T-helper 1 cell treated with Interleukin-12 subunit alpha and Interleukin-12 subunit beta and Interleukin-4 antibody, amounts not matched to agents 30 μg/mL and 1 μg/mL, for 36 hours (primary cell): ENCODE data around the gene CCDC9B.
A peak's percentile ranks its signal among the peaks of the same experiment; 100 is the strongest.

Source experiments
- H3K27ac Mint-ChIP-seq: one replicate; pipeline ENCODE4 v1.8.0; 2021; ENCODE audit warnings: mild to moderate bottlenecking, mixed read lengths
- H3K27me3 Mint-ChIP-seq: one replicate; pipeline ENCODE4 v1.8.0; 2021; ENCODE audit warnings: low read depth, mixed read lengths
- H3K36me3 Mint-ChIP-seq: one replicate; pipeline ENCODE4 v1.8.0; 2021; ENCODE audit warnings: low read depth, mixed read lengths
- H3K4me1 Mint-ChIP-seq: one replicate; pipeline ENCODE4 v1.8.0; 2021; ENCODE audit warnings: low read depth, mixed read lengths
- H3K4me3 Mint-ChIP-seq: one replicate; pipeline ENCODE4 v1.8.0; 2021; ENCODE audit warnings: mild to moderate bottlenecking, moderate library complexity, mixed read lengths
- H3K9me3 Mint-ChIP-seq: one replicate; pipeline ENCODE4 v1.8.0; 2021; ENCODE audit warnings: mixed read lengths

Gene CCDC9B

DNA sequence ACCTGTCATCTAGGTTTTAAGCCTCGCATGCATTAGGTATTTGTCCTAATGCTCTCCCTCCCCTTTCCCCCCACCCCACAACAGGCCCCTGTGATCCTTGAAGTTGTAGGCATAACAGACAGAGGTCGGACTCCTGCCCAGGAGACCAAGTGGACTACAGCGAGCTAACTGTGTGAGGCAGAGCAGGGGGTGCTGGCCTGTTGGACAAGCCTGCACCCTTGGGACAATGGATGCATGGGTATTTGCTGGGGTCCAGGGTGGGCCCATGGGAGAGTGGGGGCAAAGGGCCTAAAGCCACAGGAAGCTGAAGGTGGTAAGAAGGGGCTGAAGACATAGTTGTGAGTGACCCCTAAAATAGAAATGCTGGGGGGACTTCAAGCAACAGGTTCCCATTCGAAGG lies 35.5 kb downstream of the CCDC9B start:
- H3K27ac Mint-ChIP-seq, result no peak overlapping the region
- no peaks in the 10 kb centered on the region for H3K27me3 Mint-ChIP-seq
- peaks cover 37% of the 10 kb centered on the region for H3K4me1 Mint-ChIP-seq
- peaks cover 33% of the 10 kb centered on the region for H3K36me3 Mint-ChIP-seq
- H3K9me3 Mint-ChIP-seq, result no peaks in the 10 kb centered on the region
- peak overlapping the region; percentile 10 for H3K4me3 Mint-ChIP-seq

DNA sequence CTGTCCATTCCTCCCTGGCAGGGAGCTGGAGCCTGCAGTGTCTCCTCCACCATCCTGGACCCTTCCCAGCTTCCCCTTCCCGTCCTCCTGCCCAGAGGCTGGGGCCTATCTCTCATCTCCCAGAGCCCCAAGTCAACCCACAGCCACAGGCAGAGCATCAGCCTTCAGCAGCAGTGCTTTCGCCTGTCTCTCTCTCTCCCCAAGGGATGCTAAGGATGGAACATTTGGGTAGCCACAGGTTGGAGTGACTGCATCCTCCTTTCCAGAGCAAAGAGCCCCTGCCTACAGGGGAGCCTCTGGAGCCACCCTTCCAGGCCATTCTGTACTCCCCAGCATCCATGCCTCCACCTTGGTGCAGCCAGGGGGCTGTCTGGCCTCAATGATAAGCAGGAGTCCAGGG lies 37.2 kb downstream of the CCDC9B start:
- no peaks in the 10 kb centered on the region for H3K9me3 Mint-ChIP-seq
- peaks cover 24% of the 10 kb centered on the region for H3K4me1 Mint-ChIP-seq
- H3K4me3 Mint-ChIP-seq, result no peak overlapping the region
- H3K36me3 Mint-ChIP-seq, result peaks cover 46% of the 10 kb centered on the region
- no peaks in the 10 kb centered on the region for H3K27me3 Mint-ChIP-seq
- no peak overlapping the region for H3K27ac Mint-ChIP-seq

DNA sequence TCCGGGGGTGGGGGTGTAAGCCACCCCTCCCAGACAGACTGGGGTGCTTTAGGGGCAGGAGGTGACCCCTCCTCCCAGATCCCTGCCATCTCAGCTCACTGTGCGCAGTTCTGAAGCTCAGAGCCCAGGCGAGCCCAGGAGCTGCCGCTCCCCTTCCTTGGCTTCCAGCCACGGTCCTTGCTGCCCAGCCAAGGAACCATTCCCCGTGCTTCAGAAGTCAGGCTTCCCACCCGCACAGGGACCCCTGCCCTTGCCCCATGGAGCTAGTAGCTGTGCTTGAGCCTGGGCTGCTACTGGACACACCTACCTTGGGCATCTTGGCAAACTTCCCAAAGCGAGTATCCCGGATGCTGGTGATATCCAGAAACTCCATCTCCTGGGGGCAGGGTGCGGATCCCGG lies 37.8 kb downstream of the CCDC9B start:
- H3K4me3 Mint-ChIP-seq, result no peak overlapping the region
- H3K36me3 Mint-ChIP-seq, result peaks cover 47% of the 10 kb centered on the region
- peaks cover 22% of the 10 kb centered on the region for H3K4me1 Mint-ChIP-seq
- no peaks in the 10 kb centered on the region for H3K9me3 Mint-ChIP-seq
- no peaks in the 10 kb centered on the region for H3K27me3 Mint-ChIP-seq
- H3K27ac Mint-ChIP-seq, result no peak overlapping the region

DNA sequence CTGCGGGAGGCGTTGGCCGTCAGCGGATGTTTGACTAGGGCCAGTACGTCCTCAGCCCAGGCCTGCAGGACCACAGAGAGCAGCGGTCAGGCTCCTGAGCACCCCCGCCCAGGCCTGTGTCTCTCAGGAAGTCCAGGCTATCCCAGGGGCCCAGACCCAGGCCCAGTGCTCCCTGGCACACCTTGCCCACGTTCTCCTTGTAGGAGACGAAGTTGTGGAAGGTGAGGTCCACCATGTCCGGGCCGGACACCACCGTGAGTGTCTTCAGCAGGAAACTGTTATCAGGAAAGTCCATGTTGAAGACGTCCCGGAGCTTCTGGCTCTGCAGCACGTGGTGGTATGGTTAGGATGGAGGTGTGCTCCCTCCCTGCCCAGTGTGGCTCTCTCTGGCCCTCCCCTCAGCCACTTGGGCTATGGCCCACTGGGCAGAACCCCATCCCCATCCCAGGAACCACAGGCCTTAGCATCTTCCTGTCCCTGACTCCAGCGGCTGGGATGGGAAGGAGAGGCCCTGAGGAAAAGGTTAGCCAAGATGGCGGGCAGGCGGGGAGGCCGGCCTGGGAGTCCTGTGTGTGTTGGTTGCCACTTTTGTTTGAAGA lies 38.4 kb downstream of the CCDC9B start:
- no peaks in the 10 kb centered on the region for H3K27me3 Mint-ChIP-seq
- no peak overlapping the region for H3K27ac Mint-ChIP-seq
- H3K36me3 Mint-ChIP-seq, result peaks cover 48% of the 10 kb centered on the region
- peaks cover 22% of the 10 kb centered on the region for H3K4me1 Mint-ChIP-seq
- no peak overlapping the region for H3K4me3 Mint-ChIP-seq
- H3K9me3 Mint-ChIP-seq, result no peaks in the 10 kb centered on the region

DNA sequence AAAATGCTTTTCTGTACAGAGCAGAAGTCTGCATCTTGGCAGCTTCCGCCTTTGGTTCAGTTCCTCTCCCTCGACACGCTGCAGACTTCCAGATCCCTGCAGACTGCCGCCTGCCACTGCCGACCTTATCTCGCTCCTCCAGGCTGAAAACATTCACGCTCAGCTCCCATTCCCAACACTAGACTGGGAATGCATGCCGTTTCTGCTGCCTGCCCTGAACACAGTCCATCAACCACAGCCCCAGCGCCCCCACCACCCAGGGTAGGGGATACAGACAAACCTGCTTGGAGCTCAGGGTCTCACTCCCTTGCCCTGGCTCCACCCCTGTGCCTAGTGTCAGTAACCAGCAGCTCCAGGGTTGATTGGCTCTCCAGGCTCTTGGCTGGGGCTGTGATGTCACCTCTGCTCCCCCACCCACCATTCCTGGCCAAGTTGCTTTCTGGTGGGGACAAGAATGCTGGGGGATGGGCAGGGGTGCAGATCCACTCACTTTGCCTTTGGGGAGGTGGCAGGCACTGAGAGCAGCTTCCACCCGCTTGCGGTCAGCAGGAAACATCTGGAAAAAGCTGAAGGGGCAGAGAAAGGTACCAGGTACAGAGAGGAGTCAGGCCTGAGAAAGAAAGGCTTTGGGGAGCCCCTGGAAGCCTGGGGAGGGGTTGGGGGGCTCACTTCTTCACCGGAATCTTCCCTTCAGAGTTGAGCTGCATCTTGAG lies 39.1 kb downstream of the CCDC9B start:
- Mint-ChIP-seq H3K27ac (no peak overlapping the region), H3K4me3 (no peak overlapping the region), H3K36me3 (peaks cover 49% of the 10 kb centered on the region), H3K4me1 (peaks cover 19% of the 10 kb centered on the region), H3K9me3 (no peaks in the 10 kb centered on the region), H3K27me3 (no peaks in the 10 kb centered on the region)

DNA sequence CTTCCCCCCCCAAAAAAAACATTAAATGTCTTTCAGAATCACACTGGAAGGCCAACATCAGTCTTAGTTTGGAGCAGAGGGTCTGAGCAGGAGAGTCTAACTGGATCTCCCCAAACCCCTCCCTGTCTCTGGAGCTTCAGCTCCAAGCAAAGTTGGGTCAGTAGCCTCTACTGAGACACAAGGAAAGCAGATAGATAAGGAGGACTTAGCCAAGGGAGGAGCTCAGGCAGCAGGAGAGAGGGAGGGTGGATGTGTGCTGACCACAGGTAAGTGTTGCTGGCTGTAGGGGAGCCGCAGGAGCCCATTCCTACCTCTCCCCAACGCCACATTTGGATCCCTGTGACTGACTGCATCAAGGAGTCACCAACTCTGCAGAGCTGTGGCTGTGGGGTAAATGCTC lies 40.0 kb downstream of the CCDC9B start:
- Mint-ChIP-seq H3K9me3 (no peaks in the 10 kb centered on the region), H3K36me3 (peaks cover 49% of the 10 kb centered on the region), H3K4me3 (no peak overlapping the region), H3K27me3 (no peaks in the 10 kb centered on the region), H3K27ac (no peak overlapping the region), H3K4me1 (peaks cover 11% of the 10 kb centered on the region)

DNA sequence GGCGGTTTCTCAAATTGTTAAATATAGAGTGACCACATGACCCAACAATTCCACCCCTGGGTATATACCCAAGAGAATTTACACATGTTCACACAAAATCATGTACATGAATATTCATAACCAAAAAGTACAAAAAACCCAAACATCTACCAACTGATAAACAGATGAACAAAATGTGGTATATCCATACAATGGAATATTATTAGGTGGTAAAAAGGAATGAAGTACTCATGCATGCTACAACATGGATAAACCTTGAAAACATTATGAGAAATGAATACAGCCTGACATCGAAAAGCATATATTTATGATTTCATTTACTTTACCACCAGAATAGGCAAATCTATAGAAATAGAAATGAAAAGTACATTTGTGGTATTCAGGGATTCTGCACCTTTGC lies 40.4 kb downstream of the CCDC9B start:
- H3K27ac Mint-ChIP-seq, result no peak overlapping the region
- peaks cover 52% of the 10 kb centered on the region for H3K36me3 Mint-ChIP-seq
- H3K27me3 Mint-ChIP-seq, result no peaks in the 10 kb centered on the region

DNA sequence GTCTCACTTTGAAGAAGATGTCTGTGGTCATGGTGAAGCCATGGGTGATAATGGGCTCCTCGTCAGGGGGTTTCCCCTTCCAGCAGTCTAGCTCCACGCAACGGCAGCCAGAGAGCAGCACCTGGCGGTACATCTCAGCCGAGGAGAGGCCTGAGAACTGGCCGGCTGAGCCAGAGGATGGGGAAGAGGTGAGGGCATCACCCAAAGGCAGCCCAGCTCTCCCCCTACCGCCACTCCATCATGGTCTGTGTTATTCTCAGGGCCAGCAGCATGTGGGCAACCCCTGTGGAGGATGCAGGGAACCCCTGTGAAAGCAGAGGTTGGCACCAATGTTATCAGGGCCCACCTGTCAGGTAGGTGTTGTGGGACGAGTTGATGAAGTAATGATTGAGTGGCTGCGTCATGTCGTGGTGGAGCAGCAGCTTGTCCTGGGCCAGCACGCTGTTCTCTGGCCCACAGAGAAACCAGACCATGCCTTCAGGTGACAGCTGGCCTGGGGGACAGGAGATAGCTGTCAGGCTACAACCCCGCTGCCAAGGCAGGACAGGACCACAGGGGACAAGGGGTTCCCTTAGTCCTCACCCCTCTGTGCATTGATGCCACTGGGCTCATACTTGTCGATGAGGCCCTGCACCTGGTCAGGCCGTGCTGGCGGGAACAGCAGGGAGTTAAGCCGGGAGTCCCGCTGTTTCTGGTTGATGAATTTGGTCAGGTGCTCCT lies 42.4 kb downstream of the CCDC9B start:
- H3K9me3 Mint-ChIP-seq, result no peaks in the 10 kb centered on the region
- H3K27ac Mint-ChIP-seq, result no peak overlapping the region
- no peaks in the 10 kb centered on the region for H3K27me3 Mint-ChIP-seq
- H3K4me3 Mint-ChIP-seq, result no peak overlapping the region
- peaks cover 49% of the 10 kb centered on the region for H3K36me3 Mint-ChIP-seq
- H3K4me1 Mint-ChIP-seq, result peaks cover 2% of the 10 kb centered on the region

More for the DNA sequence above, 40.4 kb downstream of the CCDC9B start:
- Mint-ChIP-seq H3K4me3 (no peak overlapping the region), H3K4me1 (peaks cover 11% of the 10 kb centered on the region), H3K9me3 (no peaks in the 10 kb centered on the region)

DNA sequence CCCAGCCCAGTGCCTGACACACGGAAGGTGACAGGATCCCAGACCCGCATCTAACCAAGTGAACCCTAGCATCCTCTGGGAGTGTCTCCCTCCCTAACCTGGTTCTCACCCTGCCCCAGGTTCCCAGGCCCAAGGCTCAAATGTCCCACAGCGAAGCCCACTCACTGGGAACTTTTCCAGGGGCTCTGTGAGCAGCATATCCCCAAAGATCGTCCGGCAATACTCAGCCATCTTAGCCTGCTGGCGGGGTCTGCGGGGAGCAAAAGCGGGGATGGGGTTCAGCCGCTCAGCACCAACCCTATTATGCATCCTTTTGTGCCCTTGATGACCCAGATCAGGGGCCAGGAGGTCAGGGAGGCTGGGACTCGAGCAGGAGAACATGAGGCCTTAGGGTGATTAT lies 43.4 kb downstream of the CCDC9B start:
- H3K9me3 Mint-ChIP-seq, result no peaks in the 10 kb centered on the region
- H3K27me3 Mint-ChIP-seq, result no peaks in the 10 kb centered on the region
- no peak overlapping the region for H3K4me3 Mint-ChIP-seq
- H3K27ac Mint-ChIP-seq, result no peak overlapping the region
- H3K4me1 Mint-ChIP-seq, result peaks cover 2% of the 10 kb centered on the region
- H3K36me3 Mint-ChIP-seq, result peaks cover 42% of the 10 kb centered on the region

DNA sequence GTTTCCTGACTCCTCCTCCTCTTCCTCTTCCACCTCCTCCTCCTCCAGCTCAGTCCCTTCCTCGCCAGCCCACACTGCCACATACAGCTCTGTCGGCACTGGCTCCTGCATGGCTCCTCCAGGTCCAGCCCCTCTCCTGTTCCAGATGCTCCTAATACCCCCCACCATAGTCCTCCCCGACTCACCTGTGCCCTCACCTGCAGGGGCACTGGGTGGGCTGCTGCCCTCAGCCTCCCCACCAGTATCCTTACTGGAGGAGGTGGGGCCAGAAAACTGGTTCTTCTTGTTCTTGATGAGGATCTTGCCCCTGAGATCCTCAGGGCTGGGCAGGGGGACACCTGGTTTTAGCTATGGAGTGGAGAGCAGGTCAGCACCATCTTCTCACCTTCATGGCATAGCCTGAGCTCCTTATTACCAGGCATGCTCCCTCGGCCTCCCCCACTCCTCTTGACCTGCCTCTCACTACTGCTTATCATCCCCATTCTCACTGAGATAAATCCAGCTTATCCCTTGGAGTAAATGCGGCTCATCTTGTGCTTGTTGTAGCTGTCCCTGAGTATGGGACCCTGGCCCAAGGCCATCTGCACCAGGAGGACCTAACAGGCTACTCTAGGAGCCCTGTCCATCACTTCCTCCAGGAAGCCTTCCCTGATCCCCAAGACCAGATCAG lies 44.0 kb downstream of the CCDC9B start:
- Mint-ChIP-seq H3K27me3 (no peaks in the 10 kb centered on the region), H3K4me1 (peaks cover 2% of the 10 kb centered on the region), H3K4me3 (no peak overlapping the region), H3K27ac (no peak overlapping the region), H3K36me3 (peaks cover 38% of the 10 kb centered on the region), H3K9me3 (no peaks in the 10 kb centered on the region)

DNA sequence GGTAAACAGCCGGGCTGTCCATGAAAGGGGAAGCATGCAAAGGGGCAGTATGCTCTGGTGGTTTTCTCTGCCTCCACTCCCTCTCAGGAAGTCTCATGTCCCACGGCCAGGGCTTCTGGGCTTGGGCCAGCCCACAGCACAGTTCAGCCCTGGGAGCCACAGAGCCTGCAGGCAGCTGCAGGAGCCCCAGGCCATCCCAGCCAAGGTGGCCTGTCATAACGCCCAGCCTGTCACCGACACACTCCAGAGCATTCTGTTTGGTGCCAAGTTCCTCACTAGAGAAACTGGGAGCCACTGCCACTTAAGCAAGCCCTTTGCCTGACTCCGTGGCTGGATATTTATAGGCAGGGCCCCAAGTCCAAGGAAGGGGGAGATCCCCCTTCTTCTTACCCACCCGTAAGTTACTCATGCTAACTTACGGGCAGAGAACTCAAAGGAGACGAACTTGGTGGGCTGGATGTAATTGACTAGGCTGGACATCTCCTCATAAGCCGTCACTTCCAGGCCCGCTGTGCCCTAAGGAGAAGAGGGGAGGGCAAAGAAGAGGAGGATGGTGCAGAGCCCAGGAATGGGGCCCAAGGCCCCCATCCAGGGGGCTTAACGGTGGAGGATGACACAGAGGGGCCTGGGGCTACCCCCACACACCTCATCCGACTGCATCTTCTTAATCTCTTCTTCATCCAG lies 44.7 kb downstream of the CCDC9B start:
- H3K4me1 Mint-ChIP-seq, result peaks cover 2% of the 10 kb centered on the region
- no peaks in the 10 kb centered on the region for H3K27me3 Mint-ChIP-seq
- no peak overlapping the region for H3K4me3 Mint-ChIP-seq
- H3K27ac Mint-ChIP-seq, result no peak overlapping the region
- peaks cover 33% of the 10 kb centered on the region for H3K36me3 Mint-ChIP-seq
- H3K9me3 Mint-ChIP-seq, result no peaks in the 10 kb centered on the region

DNA sequence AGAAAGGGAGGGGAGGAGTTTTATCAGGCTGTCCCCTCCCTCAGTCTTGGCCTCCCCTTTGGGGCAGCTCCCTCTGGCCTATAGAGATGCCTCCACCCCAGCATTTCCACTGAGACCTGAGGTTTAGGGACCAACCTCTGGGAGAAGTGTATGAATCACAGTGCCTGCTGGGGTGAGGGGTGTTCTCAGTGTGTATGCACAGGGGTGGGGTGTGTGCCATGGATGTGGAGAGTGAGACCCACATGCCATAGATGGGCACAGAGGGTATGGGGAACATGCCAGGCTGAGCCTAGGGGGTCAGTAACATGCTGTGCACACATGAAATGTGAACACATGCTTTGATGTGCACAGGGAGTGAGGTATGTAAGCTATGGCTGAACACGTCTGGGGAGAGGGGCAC lies 45.4 kb downstream of the CCDC9B start:
- Mint-ChIP-seq H3K9me3 (no peaks in the 10 kb centered on the region), H3K4me3 (no peak overlapping the region), H3K27me3 (no peaks in the 10 kb centered on the region), H3K36me3 (peaks cover 28% of the 10 kb centered on the region), H3K27ac (no peak overlapping the region), H3K4me1 (peaks cover 2% of the 10 kb centered on the region)

DNA sequence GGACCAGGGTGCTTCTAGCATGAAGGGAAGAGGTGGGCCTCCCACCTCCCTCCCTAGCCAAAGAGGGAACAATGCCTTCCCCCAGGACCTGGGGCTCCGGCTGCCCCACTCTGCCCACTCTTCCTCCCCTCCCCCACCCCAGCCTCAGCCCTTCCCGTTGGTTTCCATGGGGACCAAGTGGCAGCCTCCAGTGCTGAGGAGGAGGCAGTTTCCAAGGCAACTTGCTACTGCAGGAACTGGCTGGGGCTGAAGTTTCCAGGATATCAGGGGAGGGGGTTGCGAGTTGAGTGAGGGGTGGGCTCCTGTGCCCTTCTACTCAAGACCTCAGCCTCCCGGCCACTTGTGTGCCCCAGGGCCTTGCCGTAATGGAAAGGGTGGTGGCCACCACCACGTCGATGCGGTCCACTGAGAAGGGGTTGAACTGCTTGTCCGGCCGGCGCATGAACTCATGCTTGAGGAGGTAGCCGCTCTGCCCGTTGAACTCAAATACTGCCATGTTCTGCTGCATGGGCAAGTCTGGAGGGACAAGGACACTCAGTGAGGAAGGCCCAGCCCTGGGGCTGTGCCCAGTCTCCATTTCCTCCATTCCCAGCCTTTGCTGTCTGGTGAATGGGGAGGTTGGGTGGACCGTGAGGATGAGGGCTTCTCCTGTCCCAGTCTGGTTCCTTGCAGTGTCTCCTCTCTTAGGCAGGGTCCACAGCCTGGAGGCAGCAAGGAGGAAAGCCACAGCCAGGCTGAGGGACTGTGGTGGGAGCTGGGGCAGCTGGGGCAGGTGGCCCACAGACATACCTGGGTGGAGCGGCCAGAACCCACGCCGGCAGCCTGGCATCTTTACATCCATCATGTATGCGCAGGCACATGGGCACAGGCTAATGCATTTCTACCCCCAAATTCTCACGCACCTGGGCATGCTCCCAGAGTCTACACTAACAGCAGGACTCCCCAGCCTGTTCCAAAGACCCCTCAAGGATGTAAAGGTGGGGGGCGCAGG lies 46.5 kb downstream of the CCDC9B start:
- Mint-ChIP-seq H3K27me3 (no peaks in the 10 kb centered on the region), H3K9me3 (no peaks in the 10 kb centered on the region), H3K27ac (no peak overlapping the region), H3K36me3 (peaks cover 22% of the 10 kb centered on the region), H3K4me3 (no peak overlapping the region), H3K4me1 (peaks cover under 1% of the 10 kb centered on the region)
